NCI-H345 treated with DMSO at 0.1 percent for 48 hours (cell line): Measurements from ENCODE around the gene PRAMEF13.
"Not testable (repeated sequence)": the region's sequence is repeated elsewhere in the genome, so short reads cannot be mapped to it uniquely, and the experiment has no call there.

Source experiments
- DNase-seq: peaks from one replicate; lab custom pipeline; 2025; ENCODE audit not compliant: unreplicated experiment; lab: John Stamatoyannopoulos, UW

Gene PRAMEF13

GRCh38 chr1:13208712-13209111 lies 7.5 kb upstream of the PRAMEF13 start:
- DNase-seq = not testable (repeated sequence)

- not testable (repeated sequence) for DNase-seq
These were observed 29.7 kb downstream of the PRAMEF13 start, which contains the start of gene PRAMEF9 for GRCh38 chr1:13171548-13171947. Gene PRAMEF9, plus strand, starts transcription at chr1:13171848. Its CDS starts 3,433 bp downstream, at chr1:13175281.

- DNase-seq = not testable (repeated sequence)
These were observed 35.7 kb downstream of the PRAMEF13 start, which contains the start of gene HNRNPCL4 for GRCh38 chr1:13165531-13165930. Gene HNRNPCL4, minus strand, starts transcription at chr1:13165631. Its CDS starts 164 bp downstream, at chr1:13165467.

- DNase-seq = not testable (repeated sequence)
These were observed 45.3 kb downstream of the PRAMEF13 start, which contains the start of gene PRAMEF26 for GRCh38 chr1:13155909-13156308. Gene PRAMEF26, minus strand, starts transcription at chr1:13156009. Its CDS starts 2,914 bp downstream, at chr1:13153095.
